ENCODE data around the gene CYLD.

Gene CYLD

DNA sequence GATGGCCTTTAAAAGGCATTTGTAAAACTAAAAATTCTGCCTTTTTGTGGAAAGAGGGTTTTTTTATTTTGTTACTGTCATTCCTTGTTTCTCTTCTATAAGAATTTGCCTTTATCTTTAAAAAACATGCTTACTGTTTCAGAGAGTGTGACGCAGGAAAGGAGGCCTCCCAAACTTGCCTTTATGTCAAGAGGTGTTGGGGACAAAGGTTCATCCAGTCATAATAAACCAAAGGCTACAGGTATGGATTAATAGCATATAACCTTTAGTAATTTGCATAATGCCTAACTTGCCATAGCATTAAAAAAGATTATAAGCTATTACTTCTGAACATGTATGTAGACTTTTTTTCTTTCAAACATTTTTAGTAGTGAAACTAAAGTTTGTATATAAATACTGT, 34.2 kb downstream of the CYLD start:
- Histone ChIP-seq H3K27me3 (ENCODE audit: insufficient read depth, poor library complexity, severe bottlenecking) (no peaks in the 10 kb centered on the region), H3K9me3 (ENCODE audit: severe bottlenecking) (no peaks in the 10 kb centered on the region), H3K4me3 (ENCODE audit: severe bottlenecking) (no peak overlapping the region), H3K4me1 (ENCODE audit: insufficient read depth, poor library complexity, severe bottlenecking) (no peaks in the 10 kb centered on the region), H3K27ac (ENCODE audit: poor library complexity, severe bottlenecking) (no peak overlapping the region), H3K36me3 (ENCODE audit: low read depth) (peaks cover 14% of the 10 kb centered on the region; the same call in 1 of the 2 replicates)
- TF ChIP-seq, protein P1, sequence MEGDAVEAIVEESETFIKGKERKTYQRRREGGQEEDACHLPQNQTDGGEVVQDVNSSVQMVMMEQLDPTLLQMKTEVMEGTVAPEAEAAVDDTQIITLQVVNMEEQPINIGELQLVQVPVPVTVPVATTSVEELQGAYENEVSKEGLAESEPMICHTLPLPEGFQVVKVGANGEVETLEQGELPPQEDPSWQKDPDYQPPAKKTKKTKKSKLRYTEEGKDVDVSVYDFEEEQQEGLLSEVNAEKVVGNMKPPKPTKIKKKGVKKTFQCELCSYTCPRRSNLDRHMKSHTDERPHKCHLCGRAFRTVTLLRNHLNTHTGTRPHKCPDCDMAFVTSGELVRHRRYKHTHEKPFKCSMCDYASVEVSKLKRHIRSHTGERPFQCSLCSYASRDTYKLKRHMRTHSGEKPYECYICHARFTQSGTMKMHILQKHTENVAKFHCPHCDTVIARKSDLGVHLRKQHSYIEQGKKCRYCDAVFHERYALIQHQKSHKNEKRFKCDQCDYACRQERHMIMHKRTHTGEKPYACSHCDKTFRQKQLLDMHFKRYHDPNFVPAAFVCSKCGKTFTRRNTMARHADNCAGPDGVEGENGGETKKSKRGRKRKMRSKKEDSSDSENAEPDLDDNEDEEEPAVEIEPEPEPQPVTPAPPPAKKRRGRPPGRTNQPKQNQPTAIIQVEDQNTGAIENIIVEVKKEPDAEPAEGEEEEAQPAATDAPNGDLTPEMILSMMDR (IDR thresholded peaks at IDR 0.05; ENCODE audit: poor library complexity, severe bottlenecking) = no peak
- no peak for ATAC-seq (ENCODE audit: low read depth)
- no peak for DNase-seq (ENCODE audit: low spot score)

DNA sequence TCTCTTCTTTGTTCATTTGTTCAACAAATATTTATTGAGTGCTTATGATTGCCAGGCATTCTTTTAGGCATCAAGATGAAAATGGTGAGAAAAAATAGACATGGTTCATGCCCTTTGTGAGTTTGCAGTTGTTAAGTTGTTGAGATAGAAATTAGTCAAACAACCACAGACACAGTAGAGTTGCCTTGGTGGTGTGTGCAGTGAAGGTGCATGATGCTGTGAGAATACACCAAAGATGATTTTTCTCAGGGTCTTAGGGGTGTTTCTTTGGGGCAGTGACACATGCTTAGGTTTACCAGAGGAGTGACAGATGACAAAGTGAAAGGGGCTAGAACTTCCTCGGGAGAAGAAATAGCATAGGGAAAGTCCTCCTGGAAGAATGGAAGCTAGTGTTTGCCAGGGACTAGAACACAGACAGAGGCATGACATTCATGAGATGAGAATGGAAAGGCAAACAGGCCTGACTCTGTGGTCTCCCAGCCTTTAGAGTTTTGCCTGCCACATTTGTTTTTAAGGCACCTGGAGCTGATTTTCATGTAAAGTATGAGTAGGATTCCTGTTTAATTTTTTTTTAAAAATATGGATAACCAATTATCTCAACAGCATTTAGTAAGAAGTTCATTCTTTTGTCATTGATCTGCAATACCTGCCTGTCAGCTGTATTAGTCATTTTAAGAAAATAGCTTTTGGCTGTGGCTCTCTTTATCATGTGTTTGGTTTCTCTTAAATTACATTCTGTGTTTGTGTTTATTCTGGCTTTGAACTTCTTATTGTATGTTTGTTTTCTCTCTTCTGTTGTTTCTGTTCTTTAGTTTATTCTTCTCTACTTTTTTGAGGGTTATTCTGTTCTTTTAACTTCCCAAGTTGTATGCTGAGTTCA, 36.6 kb downstream of the CYLD start:
- Histone ChIP-seq H3K27me3 (ENCODE audit: insufficient read depth, poor library complexity, severe bottlenecking) (no peaks in the 10 kb centered on the region), H3K4me3 (ENCODE audit: severe bottlenecking) (no peak overlapping the region), H3K36me3 (ENCODE audit: low read depth) (peaks cover 17% of the 10 kb centered on the region; the same call in 1 of the 2 replicates), H3K27ac (ENCODE audit: poor library complexity, severe bottlenecking) (no peak overlapping the region), H3K4me1 (ENCODE audit: insufficient read depth, poor library complexity, severe bottlenecking) (no peaks in the 10 kb centered on the region), H3K9me3 (ENCODE audit: severe bottlenecking) (no peaks in the 10 kb centered on the region)
- no peak for ATAC-seq (ENCODE audit: low read depth)
- no peak for DNase-seq (ENCODE audit: low spot score)
- TF ChIP-seq, protein P1 (IDR thresholded peaks at IDR 0.05; ENCODE audit: poor library complexity, severe bottlenecking) = no peak

DNA sequence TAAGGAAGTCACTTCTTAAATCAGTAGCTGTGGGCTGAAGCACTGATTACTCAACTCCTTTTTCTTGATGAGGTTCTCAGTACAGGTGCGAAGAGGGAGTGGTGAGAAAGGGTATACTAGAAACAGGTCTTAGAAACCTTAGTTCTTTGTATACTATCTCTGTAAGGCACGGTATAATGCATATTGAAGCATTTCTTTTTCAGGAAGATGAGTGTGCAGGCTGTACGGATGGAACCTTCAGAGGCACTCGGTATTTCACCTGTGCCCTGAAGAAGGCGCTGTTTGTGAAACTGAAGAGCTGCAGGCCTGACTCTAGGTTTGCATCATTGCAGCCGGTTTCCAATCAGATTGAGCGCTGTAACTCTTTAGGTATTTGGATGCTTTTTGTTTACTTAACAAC, 39.2 kb downstream of the CYLD start:
- DNase-seq (ENCODE audit: low spot score) = no peak
- no peaks in the 10 kb centered on the region for H3K9me3 ChIP-seq (ENCODE audit: severe bottlenecking)
- no peak overlapping the region for H3K4me3 ChIP-seq (ENCODE audit: severe bottlenecking)
- TF ChIP-seq, protein P1 (IDR thresholded peaks at IDR 0.05; ENCODE audit: poor library complexity, severe bottlenecking) = no peak
- H3K27me3 ChIP-seq (ENCODE audit: insufficient read depth, poor library complexity, severe bottlenecking) = no peaks in the 10 kb centered on the region
- H3K4me1 ChIP-seq (ENCODE audit: insufficient read depth, poor library complexity, severe bottlenecking) = no peaks in the 10 kb centered on the region
- no peak for ATAC-seq (ENCODE audit: low read depth)
- H3K36me3 ChIP-seq (ENCODE audit: low read depth) = peaks cover 16% of the 10 kb centered on the region; the same call in 1 of the 2 replicates
- no peak overlapping the region for H3K27ac ChIP-seq (ENCODE audit: poor library complexity, severe bottlenecking)

DNA sequence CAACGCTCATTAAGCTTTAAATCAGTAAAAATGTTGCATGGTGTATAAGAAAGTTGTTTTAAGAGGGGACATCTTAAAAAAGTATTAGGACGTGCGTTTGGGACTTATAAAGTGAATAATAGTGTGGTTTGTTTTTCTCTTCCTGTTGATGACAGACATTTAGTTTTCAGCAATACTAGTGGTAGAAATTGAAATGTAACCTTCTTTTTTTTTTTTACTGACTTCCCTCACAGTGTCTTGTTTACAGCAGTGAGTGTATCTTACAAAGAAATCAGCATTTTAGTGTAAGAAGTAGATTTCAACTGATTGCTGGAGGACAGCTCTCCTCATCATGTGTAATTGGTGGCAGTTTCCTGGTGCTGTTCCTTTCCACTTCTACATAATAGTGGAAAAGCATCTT, 39.6 kb downstream of the CYLD start:
- ATAC-seq (ENCODE audit: low read depth) (no peak), DNase-seq (ENCODE audit: low spot score) (no peak)
- Histone ChIP-seq H3K9me3 (ENCODE audit: severe bottlenecking) (no peaks in the 10 kb centered on the region), H3K4me3 (ENCODE audit: severe bottlenecking) (no peak overlapping the region), H3K36me3 (ENCODE audit: low read depth) (peaks cover 14% of the 10 kb centered on the region; the same call in 1 of the 2 replicates), H3K27ac (ENCODE audit: poor library complexity, severe bottlenecking) (no peak overlapping the region), H3K27me3 (ENCODE audit: insufficient read depth, poor library complexity, severe bottlenecking) (no peaks in the 10 kb centered on the region), H3K4me1 (ENCODE audit: insufficient read depth, poor library complexity, severe bottlenecking) (no peaks in the 10 kb centered on the region)
- TF ChIP-seq, protein P1 (IDR thresholded peaks at IDR 0.05; ENCODE audit: poor library complexity, severe bottlenecking) = no peak

DNA sequence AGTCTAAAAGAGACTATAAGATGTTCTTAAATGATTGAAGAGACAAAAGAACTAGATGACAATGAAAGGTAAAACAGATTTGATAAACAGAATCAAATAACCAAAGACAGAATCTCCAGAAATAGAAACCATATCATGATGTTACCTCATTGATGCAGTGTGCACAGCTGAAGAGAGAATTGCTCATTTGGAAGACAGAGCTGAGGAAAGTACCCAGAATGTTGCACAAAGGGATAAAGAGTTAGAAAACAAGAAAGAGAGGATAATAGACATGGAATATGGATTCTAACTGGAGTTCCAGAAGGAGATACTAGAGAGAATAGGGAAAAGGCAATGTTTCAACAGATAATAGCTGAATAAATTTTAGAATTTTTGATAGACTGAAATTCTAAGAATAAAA, 47.9 kb downstream of the CYLD start:
- Histone ChIP-seq H3K4me3 (ENCODE audit: severe bottlenecking) (no peak overlapping the region), H3K27me3 (ENCODE audit: insufficient read depth, poor library complexity, severe bottlenecking) (no peaks in the 10 kb centered on the region), H3K36me3 (ENCODE audit: low read depth) (peaks cover 29% of the 10 kb centered on the region), H3K4me1 (ENCODE audit: insufficient read depth, poor library complexity, severe bottlenecking) (no peaks in the 10 kb centered on the region), H3K27ac (ENCODE audit: poor library complexity, severe bottlenecking) (no peak overlapping the region), H3K9me3 (ENCODE audit: severe bottlenecking) (no peaks in the 10 kb centered on the region)
- DNase-seq (ENCODE audit: low spot score) = no peak
- ATAC-seq (ENCODE audit: low read depth) = no peak
- TF ChIP-seq, protein P1 (IDR thresholded peaks at IDR 0.05; ENCODE audit: poor library complexity, severe bottlenecking) = no peak

Data from RWPE2 (cell line).